Prostate gland (tissue), 2 donors: ENCODE data around the gene PTK7. TPM values are rescaled to one million over a fixed set of nuclear protein-coding genes. Genes with fewer than 3 reads are reported as not detected.

Experiments used
- DNase-seq: peaks from one replicate; pipeline ENCODE4 v3.0.0-alpha.2; 2019; ENCODE audit warnings: low spot score
- H3K27ac ChIP-seq, 2 donors: fragments of 200-600 bp; sonication (generic); 2 replicates each; pipeline ENCODE4 v1.5.1; 2017 to 2019
- H3K27me3 ChIP-seq: fragments of 200-600 bp; sonication (generic); replicated peaks from 2 replicates; pipeline ENCODE4 v1.5.1; 2019; ENCODE audit not compliant: insufficient read depth
- H3K36me3 ChIP-seq, 2 donors: fragments of 200-600 bp; sonication (generic); 1 replicate in 1 of 2; 2 replicates in 1 of 2; pipeline versions ENCODE4 v1.5.1 to v1.8.1; 2017 to 2019
- H3K4me1 ChIP-seq: fragments of 200-600 bp; sonication (generic); replicated peaks from 2 replicates; pipeline ENCODE4 v1.5.1; 2019
- H3K4me3 ChIP-seq, 2 donors: fragments of 200-600 bp; sonication (generic); 2 replicates each; pipeline ENCODE4 v1.5.1; 2017 to 2019
- H3K9me3 ChIP-seq: fragments of 200-600 bp; sonication (generic); 2 replicates; pipeline ENCODE4 v1.5.1; 2017
- POLR2A ChIP-seq: fragments of 450-650 bp; IDR thresholded peaks from one replicate; pipeline ENCODE4 v1.6.1; 2016; ENCODE audit warnings: antibody characterized with exemption, mild to moderate bottlenecking
- POLR2AphosphoS5 ChIP-seq: sonication (generic); formaldehyde crosslinking; IDR thresholded peaks from one replicate; pipeline ENCODE4 v1.6.1; 2017; ENCODE audit warnings: antibody characterized with exemption
- WGBS: methylation state at CpG from one replicate; pipeline ENCODE4 v1.1.5; 2018; 5-methylcytosine and 5-hydroxymethylcytosine counted together
- intact Hi-C: fragments of 100-400 bp; cut with DNase I; formaldehyde crosslinking; loops from one replicate; pipeline ENCODE4 v1.14.2; 2022
- total RNA-seq, 2 donors: library from RNA; depleted of rRNA; stranded (reverse); fragments of >200 nt; gene quantifications; one replicate each; pipeline ENCODE4 v1.1.0, GENCODE V29; 2016
- TF ChIP-seq, protein P1 (sequence below), 4 experiments: fragments of 200-600 bp in 2 of 4; fragments of 450-650 bp in 2 of 4; sonication (generic) in 2 of 4; IDR thresholded peaks; 1 replicate in 3 of 4; 2 replicates in 1 of 4; pipeline ENCODE4 v1.5.1; 2016 to 2019; ENCODE audit warnings: antibody characterized with exemption in 4 of 4, mild to moderate bottlenecking in 2 of 4, moderate library complexity in 2 of 4

PTK7 gene
- total RNA-seq, 2 donors from 2014 or later = 83.3 to 85.2 TPM

DNA sequence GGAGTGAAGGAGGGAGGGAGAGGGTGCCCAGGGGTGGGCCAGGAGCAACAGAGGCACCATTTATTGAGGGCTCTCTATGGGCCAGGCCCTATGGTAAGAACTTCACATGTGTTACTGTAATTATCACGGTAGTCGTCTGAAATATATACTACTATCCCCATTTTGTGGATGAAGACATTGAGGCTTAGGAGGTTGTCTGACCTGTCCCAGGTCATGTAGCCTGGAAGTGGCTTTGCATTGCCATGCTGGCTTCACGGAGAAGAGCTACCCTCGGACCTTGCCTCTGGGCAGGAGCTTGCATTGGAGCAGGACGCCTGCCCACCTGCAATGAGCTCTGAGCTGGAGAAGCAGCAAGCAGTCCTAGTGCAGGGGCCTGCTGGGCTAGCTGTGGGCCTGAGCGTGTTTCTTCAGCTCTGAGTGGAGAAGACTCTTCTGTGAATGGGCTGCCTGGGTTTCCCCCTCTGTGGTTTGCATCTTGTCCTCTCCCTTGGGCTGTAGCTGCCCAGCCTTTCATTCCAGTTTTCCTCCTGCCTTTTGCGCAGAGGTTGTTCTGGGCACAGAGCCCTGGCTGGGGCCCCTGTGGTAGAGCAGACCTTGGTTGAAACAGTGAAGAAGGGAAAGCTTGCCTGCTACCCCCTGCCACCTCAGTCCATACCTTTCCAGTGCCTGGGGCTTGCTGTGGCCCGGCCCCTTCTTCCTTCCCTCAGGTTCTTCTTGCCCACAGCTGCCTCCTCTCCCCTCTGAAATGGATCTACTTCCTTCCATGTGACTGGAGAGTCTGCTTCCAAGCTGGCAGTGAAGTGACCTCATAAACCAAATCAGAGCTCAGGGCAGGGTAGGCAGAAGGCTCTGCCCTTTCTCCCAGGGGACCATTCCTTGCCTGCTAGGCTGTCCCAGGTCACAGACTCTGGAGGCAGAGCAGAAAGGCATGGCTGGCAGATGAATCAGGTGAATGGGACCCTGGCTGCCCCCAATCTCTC lies 70.9 kb downstream of the PTK7 start:
- 88% methylated on average over 7 of the region's 8 CpGs for WGBS
- TF ChIP-seq POLR2AphosphoS5 (no peak), POLR2A (no peak)
- TF ChIP-seq, protein P1, sequence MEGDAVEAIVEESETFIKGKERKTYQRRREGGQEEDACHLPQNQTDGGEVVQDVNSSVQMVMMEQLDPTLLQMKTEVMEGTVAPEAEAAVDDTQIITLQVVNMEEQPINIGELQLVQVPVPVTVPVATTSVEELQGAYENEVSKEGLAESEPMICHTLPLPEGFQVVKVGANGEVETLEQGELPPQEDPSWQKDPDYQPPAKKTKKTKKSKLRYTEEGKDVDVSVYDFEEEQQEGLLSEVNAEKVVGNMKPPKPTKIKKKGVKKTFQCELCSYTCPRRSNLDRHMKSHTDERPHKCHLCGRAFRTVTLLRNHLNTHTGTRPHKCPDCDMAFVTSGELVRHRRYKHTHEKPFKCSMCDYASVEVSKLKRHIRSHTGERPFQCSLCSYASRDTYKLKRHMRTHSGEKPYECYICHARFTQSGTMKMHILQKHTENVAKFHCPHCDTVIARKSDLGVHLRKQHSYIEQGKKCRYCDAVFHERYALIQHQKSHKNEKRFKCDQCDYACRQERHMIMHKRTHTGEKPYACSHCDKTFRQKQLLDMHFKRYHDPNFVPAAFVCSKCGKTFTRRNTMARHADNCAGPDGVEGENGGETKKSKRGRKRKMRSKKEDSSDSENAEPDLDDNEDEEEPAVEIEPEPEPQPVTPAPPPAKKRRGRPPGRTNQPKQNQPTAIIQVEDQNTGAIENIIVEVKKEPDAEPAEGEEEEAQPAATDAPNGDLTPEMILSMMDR (IDR thresholded peaks at IDR 0.05) = no peak
- intact Hi-C loops = no loop called here

DNA sequence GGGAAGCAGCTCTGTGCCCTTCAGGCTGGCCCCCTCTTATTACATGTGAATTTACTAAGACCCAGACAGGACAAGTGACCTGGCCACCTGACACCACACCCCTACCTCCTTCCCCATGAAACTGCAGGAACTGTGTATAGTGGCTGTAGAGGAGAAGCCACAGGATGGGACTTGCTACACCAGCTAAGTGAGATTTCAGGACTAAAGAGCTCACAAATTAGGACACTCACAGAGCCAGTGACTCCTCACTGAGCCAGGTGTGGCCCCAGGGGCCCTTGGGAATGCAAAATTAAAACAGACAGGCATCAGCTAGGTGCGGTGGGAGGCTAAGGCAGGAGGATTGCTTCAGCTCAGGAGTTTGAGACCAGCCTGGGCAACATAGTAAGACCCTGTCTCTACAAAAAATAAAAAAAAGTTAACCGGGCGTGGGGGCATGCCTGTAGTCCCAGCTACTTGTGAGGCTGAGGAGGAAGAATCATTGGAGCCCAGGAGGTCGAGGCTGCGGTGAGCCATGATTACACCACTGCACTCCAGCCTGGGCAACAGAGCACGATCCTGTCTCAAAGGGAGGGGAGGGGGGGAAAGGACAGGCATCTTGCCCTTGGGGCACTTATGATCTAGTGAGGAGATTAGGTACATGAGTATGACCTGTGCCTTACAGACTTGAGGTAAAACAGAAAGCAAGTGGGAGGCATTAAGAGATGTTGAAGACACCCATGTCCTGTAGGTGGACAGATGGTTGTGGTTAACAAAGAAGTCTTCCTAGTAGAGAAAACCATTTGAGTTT lies 71.8 kb downstream of the PTK7 start:
- no peaks in the 10 kb centered on the region for H3K27me3 ChIP-seq
- no peaks in the 10 kb centered on the region for H3K9me3 ChIP-seq
- peaks cover 11% of the 10 kb centered on the region for H3K4me1 ChIP-seq
- DNase-seq = no peak
- H3K36me3 ChIP-seq = no peaks in the 10 kb centered on the region
- intact Hi-C loops = no loop called here
- H3K27ac ChIP-seq = peak overlapping the region in 1 of 2 donors; percentile 33
- TF ChIP-seq POLR2AphosphoS5 (peak; percentile 13), POLR2A (no peak)
- TF ChIP-seq, protein P1 (IDR thresholded peaks at IDR 0.05) = no peak
- WGBS = 95% methylated on average over 6 of the region's 6 CpGs
- no peak overlapping the region for H3K4me3 ChIP-seq

More for the DNA sequence above, 70.9 kb downstream of the PTK7 start:
- Histone ChIP-seq H3K27ac (peak overlapping the region in 1 of 2 donors; percentile 33), H3K36me3 (no peaks in the 10 kb centered on the region), H3K4me1 (peaks cover 11% of the 10 kb centered on the region), H3K4me3 (no peak overlapping the region), H3K27me3 (no peaks in the 10 kb centered on the region), H3K9me3 (no peaks in the 10 kb centered on the region)
- no peak for DNase-seq

DNA sequence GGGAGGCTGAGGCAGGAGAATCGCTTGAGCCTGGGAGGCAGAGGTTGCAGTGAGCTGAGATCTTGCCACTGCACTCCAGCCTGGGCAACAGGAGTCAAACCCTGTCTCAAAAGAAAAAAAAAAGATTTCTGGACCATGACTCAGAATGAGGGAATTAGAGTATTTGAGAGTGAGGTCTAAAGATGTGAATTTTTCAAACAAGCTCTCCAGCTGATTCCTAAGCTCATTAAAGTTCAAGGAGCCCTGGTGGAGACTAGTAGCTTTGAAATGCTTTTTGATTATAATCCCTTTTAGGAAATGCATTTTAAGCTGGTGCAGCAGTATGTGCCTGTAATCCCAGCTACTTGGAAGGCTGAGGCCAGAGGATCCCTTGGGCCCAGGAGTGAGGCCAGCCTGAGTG lies 73.2 kb downstream of the PTK7 start:
- Histone ChIP-seq H3K36me3 (no peaks in the 10 kb centered on the region), H3K4me1 (peaks cover 6% of the 10 kb centered on the region), H3K27ac (peak overlapping the region; percentile 14 to 47), H3K9me3 (no peaks in the 10 kb centered on the region), H3K27me3 (no peaks in the 10 kb centered on the region), H3K4me3 (no peak overlapping the region)
- TF ChIP-seq POLR2AphosphoS5 = no peak
- intact Hi-C loops = no loop called here
- WGBS = 95% methylated on average over 1 of the region's 1 CpG
- DNase-seq = no peak

DNA sequence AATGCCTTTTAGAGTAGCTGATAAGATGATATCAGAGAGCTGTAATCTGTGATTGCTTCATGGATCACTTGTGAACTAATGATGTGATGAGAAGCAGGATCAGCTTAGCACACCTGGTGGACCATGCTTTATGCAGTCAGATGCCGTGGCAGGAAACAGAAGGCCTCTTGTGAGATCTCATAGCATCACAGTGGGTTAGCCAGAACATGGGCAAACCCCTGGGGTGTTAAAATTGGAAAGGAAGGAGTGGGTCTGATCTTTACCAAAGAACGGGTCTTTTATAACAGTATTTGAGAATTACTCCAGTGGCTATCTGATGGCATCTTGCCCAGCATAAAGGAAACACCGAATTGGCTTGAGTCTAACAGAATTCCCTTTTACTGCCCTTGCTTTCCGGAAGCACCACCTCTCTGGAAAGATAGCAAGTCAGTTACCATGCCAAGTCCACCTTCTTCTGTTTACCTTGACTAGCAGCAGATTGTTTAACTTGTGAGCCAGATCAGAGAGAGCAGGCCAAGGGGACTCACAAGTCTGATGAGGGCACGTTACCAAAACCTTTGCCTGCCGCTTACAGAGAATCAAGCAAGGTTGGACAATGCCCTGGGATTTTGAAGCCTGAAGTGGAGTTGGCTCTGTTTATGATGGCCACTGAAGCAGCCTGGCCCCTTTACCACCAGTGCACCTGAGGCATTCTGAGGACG lies 74.1 kb downstream of the PTK7 start:
- no peak overlapping the region for H3K4me3 ChIP-seq
- peaks cover 6% of the 10 kb centered on the region for H3K4me1 ChIP-seq
- no peaks in the 10 kb centered on the region for H3K9me3 ChIP-seq
- H3K27ac ChIP-seq = peak overlapping the region; percentile 14 to 47
- TF ChIP-seq POLR2A = no peak
- peak; percentile 95 for TF ChIP-seq POLR2AphosphoS5
- H3K36me3 ChIP-seq = no peaks in the 10 kb centered on the region
- peak; percentile 86 for DNase-seq
- no peaks in the 10 kb centered on the region for H3K27me3 ChIP-seq
- 25% methylated on average over 7 of the region's 7 CpGs for WGBS
- intact Hi-C loops = no loop called here

DNA sequence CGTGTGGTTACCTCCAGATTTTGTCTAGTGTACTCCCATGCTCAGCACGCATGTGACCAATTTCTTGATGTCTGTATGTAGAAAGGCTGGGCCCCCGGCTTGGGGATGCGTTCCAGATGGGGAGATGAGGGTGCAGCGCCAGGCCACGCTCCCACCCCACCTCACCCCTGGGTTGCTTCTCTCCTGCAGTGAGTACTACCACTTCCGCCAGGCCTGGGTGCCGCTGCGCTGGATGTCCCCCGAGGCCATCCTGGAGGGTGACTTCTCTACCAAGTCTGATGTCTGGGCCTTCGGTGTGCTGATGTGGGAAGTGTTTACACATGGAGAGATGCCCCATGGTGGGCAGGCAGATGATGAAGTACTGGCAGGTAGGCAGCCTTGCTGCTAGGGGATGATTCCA lies 83.5 kb downstream of the PTK7 start:
- intact Hi-C loops = no loop called here
- TF ChIP-seq POLR2AphosphoS5 (no peak), POLR2A (no peak)
- TF ChIP-seq, protein P1 (IDR thresholded peaks at IDR 0.05) = no peak
- Histone ChIP-seq H3K27ac (no peak overlapping the region), H3K4me1 (no peaks in the 10 kb centered on the region), H3K27me3 (no peaks in the 10 kb centered on the region), H3K9me3 (no peaks in the 10 kb centered on the region), H3K4me3 (no peak overlapping the region), H3K36me3 (no peaks in the 10 kb centered on the region)
- no peak for DNase-seq
- 92% methylated on average over 11 of the region's 11 CpGs for WGBS
